ENCODE data around the gene DYNLRB2.

The DYNLRB2 gene

DNA sequence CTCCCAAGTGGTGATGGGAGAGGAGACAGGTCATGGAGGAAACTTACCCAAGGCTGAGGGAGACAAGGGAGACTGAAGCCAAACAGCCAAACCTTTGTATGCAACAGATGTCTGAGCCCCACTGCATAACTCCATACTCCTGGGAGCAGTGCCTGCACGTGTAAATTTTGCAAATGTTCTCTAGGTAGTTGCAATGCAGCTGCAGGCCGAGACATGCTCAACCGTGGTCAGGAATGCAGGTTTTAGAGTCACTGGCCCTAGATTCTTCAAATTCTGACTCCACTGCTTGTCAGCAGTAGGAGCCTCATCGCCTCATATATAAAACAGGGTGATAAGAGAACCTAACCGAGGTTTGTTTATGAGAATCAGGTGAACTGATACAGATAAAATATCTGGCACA, 11.5 kb downstream of the DYNLRB2 start:
- no peak for DNase-seq (ENCODE audit: low read depth)

DNA sequence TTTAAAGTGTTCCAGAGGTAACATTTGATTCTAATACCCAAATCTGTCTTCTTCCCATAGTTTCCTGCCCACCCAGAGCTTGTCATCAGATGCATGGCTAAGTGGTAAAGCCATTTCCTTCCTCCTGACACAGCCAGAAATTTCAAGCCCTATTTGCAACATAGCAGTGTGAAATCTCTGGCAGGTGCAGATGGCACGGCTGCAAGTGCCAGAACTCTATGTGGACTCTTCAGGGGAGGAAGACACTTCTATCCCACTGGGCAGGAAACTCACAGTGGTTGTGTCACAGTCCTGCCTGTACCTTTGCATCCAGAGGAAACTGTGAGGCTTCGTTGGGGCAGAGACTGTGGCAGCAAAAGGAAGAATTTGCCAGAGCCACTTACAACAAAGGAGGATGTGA, 13.2 kb downstream of the DYNLRB2 start:
- no peak for DNase-seq (ENCODE audit: low read depth)

DNA sequence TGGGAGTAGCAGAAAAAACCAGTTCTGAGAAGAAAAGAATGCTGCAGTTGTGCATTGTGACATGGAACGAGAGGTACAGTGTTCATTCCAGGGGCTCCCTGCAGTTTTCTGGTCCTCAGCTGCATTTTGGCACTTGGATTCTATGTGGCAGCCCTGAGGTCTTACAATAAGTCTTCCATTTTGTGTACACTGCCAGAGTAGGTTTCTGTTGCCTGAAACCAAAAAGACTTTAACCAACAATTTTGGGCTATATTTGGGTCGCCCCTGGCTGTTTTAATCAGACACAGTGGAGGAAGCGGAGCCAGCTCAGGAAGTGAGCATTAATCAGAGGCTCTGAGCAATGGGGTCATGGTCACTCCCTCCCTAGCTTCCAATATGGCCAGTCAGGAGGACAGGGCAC, 15.7 kb downstream of the DYNLRB2 start:
- no peak for DNase-seq (ENCODE audit: low read depth)

DNA sequence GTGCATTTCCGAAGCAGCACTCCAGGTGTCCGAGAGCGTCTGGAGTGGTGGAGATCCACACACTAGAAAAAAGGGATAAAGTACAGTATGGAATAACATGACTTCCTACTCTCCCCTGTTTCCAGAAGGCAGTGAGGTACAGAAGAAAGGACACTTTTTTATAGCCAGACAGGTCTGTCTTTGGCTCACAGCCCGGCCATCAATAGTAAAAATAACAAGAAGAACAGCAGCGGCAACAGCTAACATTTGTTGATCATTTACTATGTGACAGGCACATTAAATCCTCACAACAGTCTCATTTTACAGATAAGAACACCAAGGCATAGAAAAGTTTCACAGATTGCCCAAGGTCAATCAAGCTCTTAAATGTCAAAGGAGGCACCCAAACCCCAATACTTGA, 16.2 kb downstream of the DYNLRB2 start:
- DNase-seq (ENCODE audit: low read depth) = no peak

DNA sequence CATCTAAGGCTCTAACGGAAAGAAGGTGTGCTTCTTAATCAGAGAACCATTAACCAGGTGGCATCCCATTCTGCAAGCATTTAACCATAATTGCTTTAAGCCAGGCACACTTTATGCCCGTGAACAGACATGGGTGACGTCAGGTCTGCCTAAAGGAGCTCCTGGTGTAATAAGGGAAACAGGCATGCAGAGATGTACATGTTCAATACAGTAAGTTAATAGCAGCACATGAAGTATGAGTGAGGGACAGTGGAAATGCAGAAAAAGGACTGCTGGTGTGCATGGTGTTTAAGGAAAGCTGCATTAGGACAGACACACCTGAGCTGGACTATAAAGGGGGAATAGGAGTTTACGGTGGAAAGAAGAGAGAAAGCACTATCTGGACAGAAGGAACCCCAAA, 18.6 kb downstream of the DYNLRB2 start:
- DNase-seq (ENCODE audit: low read depth) = no peak

DNA sequence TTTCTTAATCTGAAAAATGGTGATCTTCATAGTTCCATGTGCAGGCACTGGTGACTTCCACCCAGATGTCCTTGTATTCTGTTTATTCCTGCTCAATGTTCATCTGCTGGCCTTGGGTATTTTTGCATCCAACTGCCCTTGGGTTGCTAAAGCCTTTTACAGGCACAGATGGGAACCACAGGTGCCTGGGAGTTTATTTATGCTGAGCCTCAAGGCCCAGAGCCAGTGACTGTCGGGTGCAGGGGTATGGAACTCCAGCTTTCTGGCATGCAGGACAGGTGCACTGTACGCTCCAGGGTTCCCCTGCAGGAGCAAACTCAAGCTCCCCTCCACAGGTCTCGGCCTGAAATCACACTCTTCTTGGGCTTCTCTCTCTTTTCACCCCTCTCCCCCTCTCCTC, 22.3 kb downstream of the DYNLRB2 start:
- DNase-seq (ENCODE audit: low read depth) = no peak

DNA sequence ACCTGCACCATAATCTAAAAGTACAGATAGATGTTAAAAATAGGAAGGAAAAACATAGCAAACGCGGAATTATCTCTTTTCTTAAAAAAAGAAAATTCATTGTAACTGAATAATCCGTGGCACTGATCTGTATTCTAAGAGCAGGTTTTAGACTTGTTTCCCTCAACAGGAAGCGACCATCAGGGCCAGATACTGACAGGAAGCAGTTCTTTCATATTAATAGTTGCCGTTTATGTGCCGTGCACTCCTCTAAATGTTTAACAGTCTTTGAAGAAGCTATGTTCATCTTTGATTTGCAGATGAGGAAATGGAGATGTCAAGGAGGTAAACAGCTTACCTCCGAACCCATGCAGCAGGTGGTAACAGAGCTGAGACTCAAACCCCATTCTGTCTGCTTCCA, 23.6 kb downstream of the DYNLRB2 start:
- DNase-seq (ENCODE audit: low read depth) = no peak

DNA sequence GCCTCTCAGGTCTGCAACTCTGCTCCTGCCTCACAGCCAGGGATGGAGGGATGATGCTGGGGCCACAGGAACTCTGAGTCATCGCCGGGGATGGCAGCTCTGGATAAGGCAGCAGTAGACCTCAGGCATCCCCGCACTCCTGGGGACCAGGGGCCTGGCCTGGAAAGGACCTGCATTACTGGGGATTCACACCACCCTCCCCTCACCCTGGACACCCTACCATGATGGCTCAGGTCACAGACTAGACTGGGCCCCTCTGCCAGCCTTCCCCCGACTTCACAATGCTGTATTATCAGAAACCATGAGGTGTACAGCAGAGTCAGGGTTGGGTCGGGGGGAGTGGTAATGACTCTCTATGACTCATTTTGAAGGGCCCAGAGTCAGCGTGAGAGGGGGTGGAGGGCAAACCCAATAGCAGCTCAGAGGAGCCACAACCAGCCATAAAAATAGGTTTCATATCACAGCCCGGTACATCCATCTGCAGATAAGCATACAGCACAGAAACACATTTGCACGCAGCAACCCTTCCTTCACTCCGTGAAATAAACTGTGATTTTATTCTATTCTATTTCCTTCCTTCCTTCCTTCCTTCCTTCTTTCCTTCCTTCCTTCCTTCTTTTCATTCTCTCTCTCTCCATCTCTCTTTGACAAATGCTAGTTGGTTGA, 28.8 kb downstream of the DYNLRB2 start:
- peak; percentile 33 for DNase-seq (ENCODE audit: low read depth)

DNA sequence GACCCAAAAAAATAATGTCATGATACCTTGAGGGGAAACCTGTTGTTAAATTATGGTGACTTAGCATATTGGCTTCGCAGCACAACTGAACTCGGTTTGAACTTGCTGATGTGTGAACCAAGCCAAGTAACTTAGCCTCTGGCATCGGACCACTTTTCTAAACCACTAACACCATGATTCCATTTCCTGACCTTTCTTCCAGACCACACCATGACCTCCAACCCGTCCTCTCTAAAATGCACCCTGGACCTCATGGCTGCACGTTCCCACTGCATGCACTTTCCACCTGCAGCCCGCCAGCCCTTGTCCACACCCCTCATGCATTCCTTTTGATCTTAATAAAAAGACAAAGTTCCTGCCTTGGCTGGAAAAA, 29.3 kb downstream of the DYNLRB2 start:
- DNase-seq (ENCODE audit: low read depth) = no peak

DNA sequence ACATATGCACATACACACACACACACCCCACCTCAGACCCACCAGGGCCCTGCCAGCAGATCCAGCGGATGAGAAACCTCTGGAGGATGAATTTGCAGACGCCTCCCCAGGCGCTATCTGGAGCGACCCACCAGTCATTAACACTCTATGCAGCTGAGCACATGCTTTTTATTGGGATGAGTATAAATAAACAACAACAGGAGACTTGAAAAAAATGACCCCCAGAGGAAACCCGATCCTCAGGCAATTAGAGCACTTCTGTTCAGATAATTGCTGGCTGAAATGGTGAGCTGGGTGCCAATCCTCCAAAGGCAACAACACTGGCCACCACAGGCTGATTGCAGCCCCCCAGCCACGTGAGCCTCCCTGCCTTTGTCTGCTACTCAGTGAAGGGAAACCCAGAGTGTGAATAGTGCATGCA, 32.9 kb downstream of the DYNLRB2 start:
- no peak for DNase-seq (ENCODE audit: low read depth)

DNA sequence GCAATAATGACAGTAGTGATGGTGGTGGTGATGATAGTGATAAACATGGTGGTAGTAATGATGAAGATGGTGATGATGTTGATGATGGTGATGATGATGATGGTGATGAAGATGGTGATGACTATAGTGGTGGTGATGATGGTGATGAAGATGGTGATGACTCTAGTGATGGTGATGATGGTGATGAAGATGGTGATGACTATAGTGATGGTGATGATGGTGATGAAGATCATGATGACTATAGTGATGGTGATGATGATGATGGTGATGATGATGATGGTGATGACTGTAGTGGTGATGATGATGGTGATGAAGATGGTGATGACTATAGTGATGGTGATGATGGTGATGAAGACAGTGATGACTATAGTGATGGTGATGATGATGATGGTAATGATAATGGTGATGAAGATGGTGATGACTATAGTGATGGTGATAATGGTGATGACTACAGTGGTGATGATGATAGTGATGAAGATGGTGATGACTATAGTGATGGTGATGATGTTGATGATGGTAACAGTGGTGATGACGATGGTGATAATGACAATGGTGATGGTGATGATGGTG, 35.6 kb downstream of the DYNLRB2 start:
- no peak for DNase-seq (ENCODE audit: low read depth)

DNA sequence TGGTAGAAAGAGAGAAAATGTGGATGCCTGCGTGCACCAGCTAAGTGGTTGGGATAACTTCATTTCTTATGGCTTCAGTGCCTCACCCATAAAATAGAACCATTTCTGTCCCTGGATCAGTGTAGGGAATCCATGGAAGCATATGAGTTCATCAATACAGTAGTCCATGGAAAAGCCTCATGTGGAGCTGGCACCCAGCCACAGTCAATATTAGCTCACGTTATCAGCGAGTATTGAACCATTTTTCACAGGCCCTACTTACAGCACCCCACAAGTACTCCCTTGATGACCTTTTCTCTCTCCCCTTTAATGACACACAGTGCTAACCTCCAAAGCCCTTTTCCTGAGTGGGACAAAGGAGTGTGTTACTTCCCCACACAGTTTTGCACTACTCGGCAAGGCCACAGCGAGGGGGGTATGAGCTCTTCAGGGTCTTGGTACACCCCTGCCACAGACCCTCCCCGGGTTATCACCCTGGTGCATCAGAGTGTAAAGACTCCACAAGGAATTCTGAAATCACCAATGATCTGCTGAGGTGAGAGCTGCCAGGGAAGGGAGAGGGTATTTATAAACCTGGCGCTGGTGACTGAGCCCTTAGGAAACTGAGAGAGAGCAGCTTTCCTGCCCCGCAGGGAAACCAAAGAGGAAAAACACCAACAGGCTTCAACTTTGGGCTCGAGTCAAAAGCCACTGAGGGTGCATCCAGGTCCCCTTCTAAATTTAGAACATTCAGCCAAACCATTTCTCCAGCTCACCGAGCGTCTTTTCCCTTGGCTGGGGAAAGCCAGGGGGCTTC, 36.9 kb downstream of the DYNLRB2 start:
- no peak for DNase-seq (ENCODE audit: low read depth)

DNA sequence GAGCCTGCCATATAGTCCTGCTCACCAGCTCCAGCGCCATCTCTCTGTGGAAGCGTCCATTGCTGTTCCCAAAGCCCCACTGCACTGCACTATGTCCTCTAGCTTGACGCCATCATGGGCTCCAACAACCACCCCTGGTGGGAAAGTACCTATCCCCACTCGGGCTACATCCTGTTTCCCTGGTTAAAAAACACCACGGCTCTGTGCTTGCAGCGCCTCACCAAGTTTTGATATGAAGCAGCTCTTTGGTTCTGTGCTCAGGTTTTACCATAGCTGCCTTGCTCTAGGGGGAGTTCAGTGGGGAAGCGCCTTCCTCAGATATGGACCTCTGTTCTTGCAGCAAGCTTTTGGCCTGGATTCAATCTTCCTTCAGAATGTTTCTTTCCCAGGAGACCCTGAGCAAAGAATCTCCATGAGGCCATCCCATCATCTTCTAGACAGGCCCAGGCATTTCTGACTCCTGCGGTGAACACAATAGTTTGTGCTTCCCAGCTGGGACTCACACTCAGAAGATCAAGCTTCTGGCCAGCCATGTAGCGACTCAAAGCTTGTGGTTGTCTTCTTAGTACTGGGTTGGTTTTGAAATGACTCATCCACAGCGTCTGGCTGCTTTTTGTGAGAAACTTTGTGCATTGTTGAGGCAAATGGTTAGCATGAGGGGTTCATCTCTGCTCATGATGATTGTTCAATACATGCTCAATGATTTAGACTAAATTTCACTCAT, 39.5 kb downstream of the DYNLRB2 start:
- peak; percentile 22 for DNase-seq (ENCODE audit: low read depth)

DNA sequence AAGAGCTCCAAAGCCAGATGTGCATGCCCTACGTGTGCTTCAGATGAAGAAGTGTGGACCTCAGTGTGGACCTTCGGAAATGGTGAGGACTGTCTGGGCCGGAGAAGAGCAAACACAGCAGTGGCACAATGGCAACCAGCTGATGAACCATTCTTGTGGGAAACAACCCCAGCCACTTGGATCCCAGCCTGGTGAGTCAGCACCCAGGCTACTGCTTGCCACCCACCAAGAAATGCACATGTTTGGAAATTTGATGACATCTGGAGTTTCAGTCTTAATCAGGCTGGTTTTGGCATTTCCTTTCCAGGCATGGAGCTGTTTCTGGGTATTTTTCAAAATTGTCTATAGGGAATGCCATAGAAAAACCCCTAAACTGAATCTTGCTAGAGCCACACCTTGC, 42.7 kb downstream of the DYNLRB2 start:
- DNase-seq (ENCODE audit: low read depth) = no peak

DNA sequence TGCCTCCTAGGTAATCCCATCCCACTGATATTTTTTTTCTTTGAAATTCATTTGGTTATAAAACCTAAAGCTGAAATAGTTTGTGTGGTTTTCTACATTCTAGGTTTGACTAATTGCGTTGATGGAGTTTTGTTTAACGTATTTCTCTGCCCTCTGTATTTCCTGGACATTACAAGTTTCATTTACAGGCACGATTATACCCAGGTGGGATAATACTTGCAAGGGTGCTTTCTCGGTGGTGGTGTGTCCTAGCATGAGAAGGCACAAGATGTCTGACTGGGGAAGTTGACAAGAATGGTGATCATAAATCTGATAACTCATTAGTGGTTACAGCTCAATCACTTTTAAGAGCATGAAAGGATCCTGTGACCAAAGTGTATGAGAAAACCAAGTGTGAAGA, 45.0 kb downstream of the DYNLRB2 start:
- DNase-seq (ENCODE audit: low read depth) = no peak

DNA sequence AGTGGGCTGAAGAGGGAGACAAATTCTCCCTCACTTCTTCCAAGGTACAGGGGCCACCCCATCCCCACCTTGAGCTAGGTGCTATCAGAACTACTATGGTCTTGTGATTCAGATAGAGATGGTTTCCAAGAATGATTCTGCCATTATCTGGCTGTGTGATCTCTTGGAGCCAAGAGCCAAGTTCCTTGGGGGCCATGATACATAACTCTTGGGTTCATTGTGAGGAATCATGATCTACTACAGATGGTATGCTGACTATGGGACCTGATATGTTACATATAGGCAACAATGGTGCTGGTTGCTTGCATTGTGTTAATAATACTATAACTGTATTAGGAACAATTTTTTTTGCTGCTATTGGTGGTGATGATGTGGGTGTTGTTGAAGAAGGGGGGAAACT, 45.7 kb downstream of the DYNLRB2 start:
- no peak for DNase-seq (ENCODE audit: low read depth)

DNA sequence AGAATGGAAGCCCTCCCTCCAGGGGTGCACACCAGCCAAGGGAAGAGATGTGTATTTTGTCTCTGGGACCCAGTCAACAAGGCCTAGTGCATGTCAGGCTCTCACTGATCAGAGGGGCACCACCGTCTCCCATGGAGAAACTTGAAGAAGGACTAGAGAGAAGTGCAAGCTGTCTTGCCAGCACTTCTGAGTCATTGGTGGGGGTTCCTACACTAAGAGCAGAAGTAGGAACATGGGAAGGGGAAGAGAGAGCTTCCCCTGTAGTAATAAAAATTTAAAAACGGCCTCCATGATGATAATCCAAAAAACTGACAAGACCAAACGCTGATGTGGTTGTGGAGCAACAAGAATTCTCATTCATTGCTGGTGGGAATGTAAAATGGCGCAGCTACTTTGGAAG, 46.3 kb downstream of the DYNLRB2 start:
- DNase-seq (ENCODE audit: low read depth) = no peak

DNA sequence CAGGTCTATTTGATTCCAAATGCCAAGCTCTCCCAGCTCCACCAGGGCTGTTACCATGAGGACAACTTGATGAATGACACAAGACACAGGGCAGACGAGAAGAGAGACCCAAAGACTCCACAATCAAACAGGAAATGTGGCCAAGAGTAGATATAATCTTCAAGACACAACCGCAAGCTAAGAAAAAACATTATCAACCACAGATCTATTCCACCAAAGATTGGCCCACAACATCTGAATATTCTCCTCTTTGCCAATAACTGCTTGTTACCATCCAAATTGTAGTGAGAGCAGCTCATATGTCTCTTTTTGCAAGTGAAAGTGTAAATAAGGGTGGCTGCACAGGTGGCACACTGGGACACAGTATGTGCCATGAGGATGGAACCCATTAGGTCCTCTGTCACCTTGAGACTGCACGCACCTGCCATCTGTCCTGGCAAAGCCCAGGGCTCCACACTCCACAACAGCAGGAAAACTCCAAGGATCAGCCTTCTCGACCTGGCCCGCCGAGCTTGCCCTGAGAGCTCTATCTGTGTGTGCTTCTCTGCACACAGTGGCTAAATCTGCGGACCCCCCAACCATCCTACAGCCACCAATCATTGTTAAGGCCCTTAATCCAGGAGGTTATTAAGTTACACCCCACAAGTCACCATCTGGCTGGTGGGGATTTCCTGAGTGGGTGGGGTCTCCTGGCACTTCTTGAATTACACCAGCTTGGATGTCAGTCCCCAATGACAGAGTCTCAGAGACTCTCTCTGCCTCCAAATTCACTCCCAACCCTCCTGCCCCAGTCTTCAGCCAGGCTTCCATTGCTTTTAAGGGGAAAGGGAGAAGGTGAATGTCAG, 50.5 kb downstream of the DYNLRB2 start:
- no peak for DNase-seq (ENCODE audit: low read depth)

DNA sequence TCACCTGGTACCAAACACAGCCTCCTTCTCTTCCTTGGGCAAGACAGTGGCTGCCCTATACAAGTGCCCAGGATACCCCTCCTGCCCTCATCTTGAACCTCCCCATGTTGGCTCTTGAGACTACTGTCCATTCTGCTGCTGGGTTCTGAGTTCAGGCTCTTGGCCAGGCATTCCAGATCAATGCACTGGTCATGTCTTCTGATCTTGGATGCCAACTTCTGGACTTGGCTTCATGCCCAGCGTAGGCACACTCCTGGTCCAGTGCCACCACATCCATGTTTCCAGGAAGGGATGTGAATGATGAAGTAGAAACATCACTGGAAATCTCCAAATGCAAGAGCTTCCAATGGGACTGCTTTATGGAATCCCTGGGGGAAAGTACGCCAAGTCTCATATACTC, 51.5 kb downstream of the DYNLRB2 start:
- DNase-seq (ENCODE audit: low read depth) = no peak

DNA sequence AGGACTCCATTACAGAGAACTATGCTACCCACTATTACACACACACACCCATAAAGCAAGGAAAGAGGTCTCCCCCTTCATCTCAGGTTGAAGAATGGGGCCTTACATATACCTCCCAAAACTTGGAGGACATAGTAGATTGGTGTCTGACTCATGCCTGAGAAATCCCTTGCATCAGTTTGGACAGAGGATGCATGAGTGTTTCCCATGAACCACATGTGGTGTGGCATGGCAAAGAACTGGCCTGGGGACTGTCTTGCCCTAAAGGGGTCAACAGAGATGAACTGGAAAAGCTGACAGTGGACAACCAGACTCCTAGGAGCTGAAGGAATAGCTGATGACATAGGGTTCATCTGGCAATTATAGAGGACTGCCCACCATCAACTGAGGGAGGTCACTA, 54.0 kb downstream of the DYNLRB2 start:
- DNase-seq (ENCODE audit: low read depth) = no peak

DNA sequence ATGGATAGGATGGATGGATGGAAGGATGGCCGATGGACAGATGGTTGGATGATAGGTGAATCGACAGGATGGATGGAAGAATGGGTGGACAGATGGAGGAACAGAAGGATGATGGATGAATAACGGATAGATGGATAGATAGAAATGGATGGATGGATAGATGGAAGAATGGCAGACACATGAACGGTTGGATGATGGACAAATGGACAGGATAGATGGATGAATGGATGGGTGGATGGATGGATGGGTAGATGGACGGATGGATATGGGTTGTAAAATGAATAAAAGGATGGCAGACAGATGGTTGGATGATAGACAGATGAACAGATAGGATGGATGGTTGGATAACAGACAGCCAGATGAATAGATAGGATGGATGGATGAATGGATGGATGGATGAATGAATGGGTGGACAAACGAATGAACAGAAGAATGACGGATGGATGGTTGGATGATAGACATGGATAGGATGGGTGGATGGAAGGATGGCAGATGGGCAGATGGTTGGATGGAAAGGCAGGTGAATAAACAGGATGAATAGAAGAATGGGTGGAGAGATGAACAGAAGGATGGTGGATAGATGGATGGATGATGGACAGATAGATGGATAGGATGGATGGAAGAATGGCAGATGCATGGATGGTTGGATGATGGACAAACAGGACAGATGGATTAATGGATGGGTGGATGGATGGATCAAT, 55.9 kb downstream of the DYNLRB2 start:
- no peak for DNase-seq (ENCODE audit: low read depth)

Measured in stimulated activated CD8-positive, alpha-beta memory T cell treated with anti-CD3 and anti-CD28 coated beads, Interleukin-15, amount 100 ng/mL, for 1 hour (primary cell).